SK-N-SH treated with all-trans-retinoic acid at 6 μM for 48 hours (cell line): ENCODE measurements around the gene GCM1.

Source experiments
- ATAC-seq: fragments of 200-7000 bp; cut with Tn5 transposase; 3 replicates; pipeline ENCODE4 v1.9.1; 2020; ENCODE audit warnings: mild to moderate bottlenecking, moderate library complexity
- ARNTL ChIP-seq: fragments of 450-650 bp; formaldehyde crosslinking; IDR thresholded peaks from 2 replicates; pipeline ENCODE4 v1.5.0; 2020; ENCODE audit warnings: low read depth, mild to moderate bottlenecking, moderate library complexity, borderline replicate concordance
- BACH2 ChIP-seq: fragments of 250-450 bp; sonication (Bioruptor Pico); IDR thresholded peaks from 2 replicates; pipeline ENCODE4 v1.9.0; 2021; ENCODE audit warnings: mild to moderate bottlenecking, borderline replicate concordance
- CREB5 ChIP-seq: fragments of 250-450 bp; sonication (Bioruptor Pico); IDR thresholded peaks from 2 replicates; pipeline ENCODE4 v1.5.1; 2020; ENCODE audit warnings: low read depth, mild to moderate bottlenecking, moderate library complexity
- CSDC2 ChIP-seq: fragments of 250-450 bp; sonication (Bioruptor Pico); IDR thresholded peaks from 2 replicates; pipeline ENCODE4 v1.5.0; 2020; ENCODE audit warnings: mild to moderate bottlenecking, moderate library complexity
- CSRNP3 ChIP-seq: fragments of 250-450 bp; sonication (Bioruptor Pico); IDR thresholded peaks from 2 replicates; pipeline ENCODE4 v1.5.1; 2021; ENCODE audit warnings: mild to moderate bottlenecking, moderate library complexity
- ESRRG ChIP-seq: fragments of 250-450 bp; sonication (Bioruptor Pico); IDR thresholded peaks from 2 replicates; pipeline ENCODE4 v1.6.1; 2021; ENCODE audit warnings: mild to moderate bottlenecking
- GLIS3 ChIP-seq: fragments of 250-450 bp; sonication (Bioruptor Pico); IDR thresholded peaks from 2 replicates; pipeline ENCODE4 v1.5.0; 2020; ENCODE audit warnings: mild to moderate bottlenecking, moderate library complexity
- ISL1 ChIP-seq: fragments of 250-450 bp; sonication (Bioruptor Pico); IDR thresholded peaks from 2 replicates; pipeline ENCODE4 v2.1.2; 2022; ENCODE audit warnings: mild to moderate bottlenecking, moderate library complexity
- OSR1 ChIP-seq: fragments of 250-450 bp; sonication (Bioruptor Pico); IDR thresholded peaks from 2 replicates; pipeline ENCODE4 v1.8.0; 2022; ENCODE audit warnings: moderate library complexity, mild to moderate bottlenecking, inconsistent platforms
- PATZ1 ChIP-seq: fragments of 250-450 bp; sonication (Bioruptor Pico); IDR thresholded peaks from 2 replicates; pipeline ENCODE4 v1.8.0; 2020; ENCODE audit warnings: mild to moderate bottlenecking, moderate library complexity, borderline replicate concordance
- POU6F1 ChIP-seq: fragments of 250-450 bp; sonication (Bioruptor Pico); IDR thresholded peaks from 2 replicates; pipeline ENCODE4 v1.8.0; 2021; ENCODE audit warnings: low read depth, mild to moderate bottlenecking, moderate library complexity, borderline replicate concordance
- PPARA ChIP-seq: fragments of 250-450 bp; sonication (Bioruptor Pico); IDR thresholded peaks from 2 replicates; pipeline ENCODE4 v1.5.0; 2020; ENCODE audit warnings: mild to moderate bottlenecking, borderline replicate concordance
- RARB ChIP-seq: fragments of 250-450 bp; sonication (Bioruptor Pico); IDR thresholded peaks from 2 replicates; pipeline ENCODE4 v1.8.0; 2021; ENCODE audit warnings: mild to moderate bottlenecking, moderate library complexity
- SNAI2 ChIP-seq: fragments of 250-450 bp; sonication (Bioruptor Pico); IDR thresholded peaks from 2 replicates; pipeline ENCODE4 v1.5.0; 2020; ENCODE audit warnings: mild to moderate bottlenecking, moderate library complexity
- TCF4 ChIP-seq: fragments of 250-450 bp; sonication (Bioruptor Pico); IDR thresholded peaks from 2 replicates; pipeline ENCODE4 v1.8.0; 2021; ENCODE audit warnings: mild to moderate bottlenecking, moderate library complexity, borderline replicate concordance
- TSHZ2 ChIP-seq: fragments of 250-450 bp; sonication (Bioruptor Pico); IDR thresholded peaks from 2 replicates; pipeline ENCODE4 v1.5.0; 2020; ENCODE audit warnings: mild to moderate bottlenecking, moderate library complexity
- ZC3H10 ChIP-seq: fragments of 250-450 bp; sonication (Bioruptor Pico); IDR thresholded peaks from 2 replicates; pipeline ENCODE4 v1.5.1; 2021; ENCODE audit warnings: mild to moderate bottlenecking, moderate library complexity
- ZFP30 ChIP-seq: fragments of 450-650 bp; formaldehyde crosslinking; IDR thresholded peaks from 2 replicates; pipeline ENCODE4 v1.5.0; 2022; ENCODE audit warnings: mild to moderate bottlenecking, moderate library complexity
- ZNF565 ChIP-seq: fragments of 450-650 bp; formaldehyde crosslinking; conservative IDR thresholded peaks from 2 replicates; pipeline ENCODE4 v1.5.0; 2020; ENCODE audit warnings: low read depth, mild to moderate bottlenecking, moderate library complexity
- ZNF70 ChIP-seq: fragments of 450-650 bp; formaldehyde crosslinking; IDR thresholded peaks from 2 replicates; pipeline ENCODE4 v1.5.0; 2020; ENCODE audit warnings: mild to moderate bottlenecking, moderate library complexity
- ZNF8 ChIP-seq: fragments of 450-650 bp; formaldehyde crosslinking; IDR thresholded peaks from 2 replicates; pipeline ENCODE4 v1.5.0; 2020; ENCODE audit warnings: mild to moderate bottlenecking, moderate library complexity

GCM1 gene

GRCh38 chr6:53178837-53179432 is 30.3 kb upstream of the GCM1 start:
- no peak for ATAC-seq
- TF ChIP-seq ZC3H10 (CRISPR knock-in tag) (no peak), ARNTL (CRISPR knock-in tag) (no peak), TSHZ2 (no peak), OSR1 (CRISPR knock-in tag) (no peak), ZNF565 (CRISPR knock-in tag) (no peak), BACH2 (CRISPR knock-in tag) (no peak), ESRRG (CRISPR knock-in tag) (no peak), GLIS3 (CRISPR knock-in tag) (no peak), CSDC2 (CRISPR knock-in tag) (no peak), CSRNP3 (no peak), PATZ1 (no peak), ISL1 (CRISPR knock-in tag) (no peak), ZFP30 (CRISPR knock-in tag) (no peak), CREB5 (CRISPR knock-in tag) (no peak), RARB (CRISPR knock-in tag) (no peak), ZNF70 (CRISPR knock-in tag) (no peak), SNAI2 (CRISPR knock-in tag) (no peak), ZNF8 (CRISPR knock-in tag) (no peak), POU6F1 (no peak), TCF4 (CRISPR knock-in tag) (no peak)

GRCh38 chr6:53175027-53175426 is 26.4 kb upstream of the GCM1 start:
- no peak for ATAC-seq
- no peak for TF ChIP-seq PPARA (CRISPR knock-in tag)
- TF ChIP-seq OSR1 (CRISPR knock-in tag), result no peak
- TF ChIP-seq ZNF70 (CRISPR knock-in tag), result no peak
- TF ChIP-seq, all 23 proteins: peak for 0

- ATAC-seq, result no peak
- no peak for TF ChIP-seq ZC3H10 (CRISPR knock-in tag)
- TF ChIP-seq CSDC2 (CRISPR knock-in tag), result no peak
Observed at GRCh38 chr6:53172468-53172803, 23.8 kb upstream of the GCM1 start.
